ENCODE data around the gene SLC47A2. TPM values are rescaled to one million over a fixed set of nuclear protein-coding genes. Genes with fewer than 3 reads are reported as not detected.

Gene SLC47A2
- total RNA-seq, 1 experiment from 2014 or later = not detected

DNA sequence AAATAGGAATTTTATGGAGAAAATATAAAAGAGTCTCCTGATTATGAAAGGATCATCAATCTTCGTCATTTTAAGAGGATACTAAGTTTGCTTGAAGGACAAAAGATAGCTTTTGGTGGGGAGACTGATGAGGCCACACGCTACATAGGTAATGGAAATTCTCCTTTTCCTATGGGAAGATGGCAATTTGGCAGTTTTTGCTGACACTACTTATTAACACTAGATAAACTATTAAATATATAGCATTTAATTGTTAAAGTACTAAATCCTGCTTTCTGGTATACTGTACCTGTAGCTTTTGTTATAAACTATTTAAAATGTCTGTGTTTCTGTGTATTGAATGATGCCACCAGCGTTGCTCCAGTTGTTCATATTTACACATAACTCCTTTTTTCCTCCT, 55.3 kb downstream of the SLC47A2 start:
- ChIA-PET POLR2A (no interaction called here), CTCF (no interaction called here)
- no peak overlapping the region for H3K4me3 ChIP-seq (ENCODE audit: low read depth in 2 of 2, low read length in 2 of 2)
- H3K27ac ChIP-seq (ENCODE audit: low read length) = no peak overlapping the region
- no peaks in the 10 kb centered on the region for H3K36me3 ChIP-seq (ENCODE audit: control insufficient read depth, insufficient read depth, low read length)
- no peak for DNase-seq (ENCODE audit: low read depth, low spot score)
- no peaks in the 10 kb centered on the region; the same call in 1 of the 2 replicates for H3K4me1 ChIP-seq (ENCODE audit: control insufficient read depth, insufficient read depth, low read length)
- TF ChIP-seq POLR2AphosphoS5 (IDR thresholded peaks at IDR 0.05; ENCODE audit: low read depth, low read length) = no peak
- TF ChIP-seq TCF7L2 (IDR thresholded peaks at IDR 0.05; ENCODE audit: low read depth, low read length) = no peak
- TF ChIP-seq, protein P1, sequence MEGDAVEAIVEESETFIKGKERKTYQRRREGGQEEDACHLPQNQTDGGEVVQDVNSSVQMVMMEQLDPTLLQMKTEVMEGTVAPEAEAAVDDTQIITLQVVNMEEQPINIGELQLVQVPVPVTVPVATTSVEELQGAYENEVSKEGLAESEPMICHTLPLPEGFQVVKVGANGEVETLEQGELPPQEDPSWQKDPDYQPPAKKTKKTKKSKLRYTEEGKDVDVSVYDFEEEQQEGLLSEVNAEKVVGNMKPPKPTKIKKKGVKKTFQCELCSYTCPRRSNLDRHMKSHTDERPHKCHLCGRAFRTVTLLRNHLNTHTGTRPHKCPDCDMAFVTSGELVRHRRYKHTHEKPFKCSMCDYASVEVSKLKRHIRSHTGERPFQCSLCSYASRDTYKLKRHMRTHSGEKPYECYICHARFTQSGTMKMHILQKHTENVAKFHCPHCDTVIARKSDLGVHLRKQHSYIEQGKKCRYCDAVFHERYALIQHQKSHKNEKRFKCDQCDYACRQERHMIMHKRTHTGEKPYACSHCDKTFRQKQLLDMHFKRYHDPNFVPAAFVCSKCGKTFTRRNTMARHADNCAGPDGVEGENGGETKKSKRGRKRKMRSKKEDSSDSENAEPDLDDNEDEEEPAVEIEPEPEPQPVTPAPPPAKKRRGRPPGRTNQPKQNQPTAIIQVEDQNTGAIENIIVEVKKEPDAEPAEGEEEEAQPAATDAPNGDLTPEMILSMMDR (IDR thresholded peaks at IDR 0.05) = no peak
- TF ChIP-seq SIN3A (IDR thresholded peaks at IDR 0.05; ENCODE audit: borderline replicate concordance, insufficient read depth, low read depth, low read length) = no peak
- TF ChIP-seq, protein P2, sequence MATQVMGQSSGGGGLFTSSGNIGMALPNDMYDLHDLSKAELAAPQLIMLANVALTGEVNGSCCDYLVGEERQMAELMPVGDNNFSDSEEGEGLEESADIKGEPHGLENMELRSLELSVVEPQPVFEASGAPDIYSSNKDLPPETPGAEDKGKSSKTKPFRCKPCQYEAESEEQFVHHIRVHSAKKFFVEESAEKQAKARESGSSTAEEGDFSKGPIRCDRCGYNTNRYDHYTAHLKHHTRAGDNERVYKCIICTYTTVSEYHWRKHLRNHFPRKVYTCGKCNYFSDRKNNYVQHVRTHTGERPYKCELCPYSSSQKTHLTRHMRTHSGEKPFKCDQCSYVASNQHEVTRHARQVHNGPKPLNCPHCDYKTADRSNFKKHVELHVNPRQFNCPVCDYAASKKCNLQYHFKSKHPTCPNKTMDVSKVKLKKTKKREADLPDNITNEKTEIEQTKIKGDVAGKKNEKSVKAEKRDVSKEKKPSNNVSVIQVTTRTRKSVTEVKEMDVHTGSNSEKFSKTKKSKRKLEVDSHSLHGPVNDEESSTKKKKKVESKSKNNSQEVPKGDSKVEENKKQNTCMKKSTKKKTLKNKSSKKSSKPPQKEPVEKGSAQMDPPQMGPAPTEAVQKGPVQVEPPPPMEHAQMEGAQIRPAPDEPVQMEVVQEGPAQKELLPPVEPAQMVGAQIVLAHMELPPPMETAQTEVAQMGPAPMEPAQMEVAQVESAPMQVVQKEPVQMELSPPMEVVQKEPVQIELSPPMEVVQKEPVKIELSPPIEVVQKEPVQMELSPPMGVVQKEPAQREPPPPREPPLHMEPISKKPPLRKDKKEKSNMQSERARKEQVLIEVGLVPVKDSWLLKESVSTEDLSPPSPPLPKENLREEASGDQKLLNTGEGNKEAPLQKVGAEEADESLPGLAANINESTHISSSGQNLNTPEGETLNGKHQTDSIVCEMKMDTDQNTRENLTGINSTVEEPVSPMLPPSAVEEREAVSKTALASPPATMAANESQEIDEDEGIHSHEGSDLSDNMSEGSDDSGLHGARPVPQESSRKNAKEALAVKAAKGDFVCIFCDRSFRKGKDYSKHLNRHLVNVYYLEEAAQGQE (IDR thresholded peaks at IDR 0.05; ENCODE audit: insufficient read depth in 1 of 2, low read depth in 2 of 2, low read length in 1 of 2) = no peak
- in situ Hi-C loops (cut with HindIII; ENCODE audit: low pct_unique_long_range_greater_than_20kb, low sequenced_read_pairs) = no loop called here
- intact Hi-C loops (cut with micrococcal nuclease; ENCODE audit: unreplicated experiment) = no loop called here
- no TSS peak for BruUV-seq (replicated peaks)
- no peaks in the 10 kb centered on the region for H3K9me3 ChIP-seq (ENCODE audit: control insufficient read depth, insufficient read depth, low read depth, low read length)
- no peaks in the 10 kb centered on the region for H3K27me3 ChIP-seq (ENCODE audit: control insufficient read depth, insufficient read depth, low read length)
- no peak for ATAC-seq

GRCh38 chr17:19660219-19660870, 56.0 kb downstream of the SLC47A2 start:
- BruUV-seq (replicated peaks) = no TSS peak
- no peak for DNase-seq (ENCODE audit: low read depth, low spot score)
- in situ Hi-C loops (cut with HindIII; ENCODE audit: low pct_unique_long_range_greater_than_20kb, low sequenced_read_pairs) = no loop called here
- Histone ChIP-seq H3K9me3 (ENCODE audit: control insufficient read depth, insufficient read depth, low read depth, low read length) (no peaks in the 10 kb centered on the region), H3K4me3 (ENCODE audit: low read depth in 2 of 2, low read length in 2 of 2) (no peak overlapping the region), H3K4me1 (ENCODE audit: control insufficient read depth, insufficient read depth, low read length) (no peaks in the 10 kb centered on the region; the same call in 1 of the 2 replicates), H3K27ac (ENCODE audit: low read length) (no peak overlapping the region), H3K36me3 (ENCODE audit: control insufficient read depth, insufficient read depth, low read length) (no peaks in the 10 kb centered on the region; the same call in 1 of the 2 replicates), H3K27me3 (ENCODE audit: control insufficient read depth, insufficient read depth, low read length) (no peaks in the 10 kb centered on the region)
- CTCF ChIA-PET = interaction anchor here (0.7 kb wide), 1 partner anchor 93 kb away, joined by 5 read pairs; no protein-coding TSS in a partner anchor
- no peak for ATAC-seq
- POLR2A ChIA-PET = no interaction called here
- intact Hi-C loops (cut with micrococcal nuclease; ENCODE audit: unreplicated experiment) = no loop called here
- TF ChIP-seq, protein P1 (IDR thresholded peaks at IDR 0.05) = no peak
- no peak for TF ChIP-seq SIN3A (IDR thresholded peaks at IDR 0.05; ENCODE audit: borderline replicate concordance, insufficient read depth, low read depth, low read length)
- TF ChIP-seq TCF7L2 (IDR thresholded peaks at IDR 0.05; ENCODE audit: low read depth, low read length) = no peak
- TF ChIP-seq, protein P2 (IDR thresholded peaks at IDR 0.05; ENCODE audit: insufficient read depth in 1 of 2, low read depth in 2 of 2, low read length in 1 of 2) = no peak
- TF ChIP-seq POLR2AphosphoS5 (IDR thresholded peaks at IDR 0.05; ENCODE audit: low read depth, low read length) = no peak
